Fibroblast of gingiva (primary cell): Measurements from ENCODE around the gene PAPPA2.
"Not testable (repeated sequence)": the region's sequence is repeated elsewhere in the genome, so short reads cannot be mapped to it uniquely, and the experiment has no call there.

Source experiments
- DNase-seq: peaks from one replicate; pipeline ENCODE4 v3.0.0-alpha.2; 2011; ENCODE audit warnings: low read depth

The PAPPA2 gene

GRCh38 chr1:176462674-176463378, at the start of gene PAPPA2:
Gene PAPPA2 (plus strand): TSS chr1:176463175. CDS start chr1:176556323, 93,148 bp downstream.
- DNase-seq = no peak

- DNase-seq = no peak
Measured at GRCh38 chr1:176416777-176417176, 46.2 kb upstream of the PAPPA2 start.

GRCh38 chr1:176419608-176420007, 43.4 kb upstream of the PAPPA2 start:
- DNase-seq = not testable (repeated sequence)

- no peak for DNase-seq
Measured at GRCh38 chr1:176434234-176434633, 28.7 kb upstream of the PAPPA2 start.

GRCh38 chr1:176436251-176436650, 26.7 kb upstream of the PAPPA2 start:
- DNase-seq = no peak

- no peak for DNase-seq
Measured at GRCh38 chr1:176440176-176440575, 22.8 kb upstream of the PAPPA2 start.

- no peak for DNase-seq
Measured at GRCh38 chr1:176444286-176444685, 18.7 kb upstream of the PAPPA2 start.

- no peak for DNase-seq
Measured at GRCh38 chr1:176445402-176445801, 17.6 kb upstream of the PAPPA2 start.

GRCh38 chr1:176448340-176448739, 14.6 kb upstream of the PAPPA2 start:
- DNase-seq = no peak

- no peak for DNase-seq
Measured at GRCh38 chr1:176450526-176450925, 12.4 kb upstream of the PAPPA2 start.

- DNase-seq = not testable (repeated sequence)
Measured at GRCh38 chr1:176451741-176452140, 11.2 kb upstream of the PAPPA2 start.

GRCh38 chr1:176456795-176457194, 6.2 kb upstream of the PAPPA2 start:
- DNase-seq = no peak

GRCh38 chr1:176460544-176461336, 2.2 kb upstream of the PAPPA2 start:
- no peak for DNase-seq

GRCh38 chr1:176461576-176461975, 1.4 kb upstream of the PAPPA2 start:
- no peak for DNase-seq

- DNase-seq = no peak
Measured at GRCh38 chr1:176466514-176466913, 3.5 kb downstream of the PAPPA2 start.

GRCh38 chr1:176469450-176470010, 6.6 kb downstream of the PAPPA2 start:
- no peak for DNase-seq

- no peak for DNase-seq
Measured at GRCh38 chr1:176471338-176472121, 8.6 kb downstream of the PAPPA2 start.

- DNase-seq = no peak
Measured at GRCh38 chr1:176479971-176480370, 17.0 kb downstream of the PAPPA2 start.

GRCh38 chr1:176480750-176481149, 17.8 kb downstream of the PAPPA2 start:
- no peak for DNase-seq

GRCh38 chr1:176485083-176485482, 22.1 kb downstream of the PAPPA2 start:
- no peak for DNase-seq

GRCh38 chr1:176494436-176494835, 31.5 kb downstream of the PAPPA2 start:
- no peak for DNase-seq

- no peak for DNase-seq
Measured at GRCh38 chr1:176499671-176500070, 36.7 kb downstream of the PAPPA2 start.
